ENCODE measurements around the gene KNSTRN.

The KNSTRN gene

DNA sequence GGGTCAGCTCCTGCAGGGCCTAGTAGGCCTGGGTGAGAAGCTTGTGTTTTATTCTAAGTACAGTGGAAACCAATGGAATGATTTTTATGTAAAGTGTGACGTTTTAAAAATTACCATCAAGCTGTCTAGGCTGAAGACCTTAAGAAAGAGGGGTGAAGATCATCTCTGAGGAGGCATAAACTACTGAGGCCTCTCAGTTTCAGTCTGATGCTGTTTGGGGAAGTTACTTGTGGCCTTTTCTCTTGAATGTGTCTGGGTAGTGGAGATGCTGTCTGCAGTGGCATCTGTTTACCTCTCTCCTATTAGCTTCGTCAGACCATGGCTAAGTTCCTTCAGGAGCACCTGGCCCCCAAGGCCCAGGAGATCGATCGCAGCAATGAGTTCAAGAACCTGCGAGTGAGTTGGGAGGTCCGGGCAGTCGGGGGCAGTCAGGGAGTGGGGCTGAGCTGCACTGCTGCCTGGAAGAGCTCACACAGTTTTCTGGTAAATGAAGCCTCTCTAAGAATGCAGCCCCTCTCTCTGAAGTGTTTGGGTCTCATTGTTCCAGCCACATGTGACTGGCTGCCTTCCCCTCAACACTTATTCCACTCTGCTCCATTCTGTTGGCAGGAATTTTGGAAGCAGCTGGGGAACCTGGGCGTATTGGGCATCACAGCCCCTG, 24.9 kb downstream of the KNSTRN start:
- DNase-seq = no peak

DNA sequence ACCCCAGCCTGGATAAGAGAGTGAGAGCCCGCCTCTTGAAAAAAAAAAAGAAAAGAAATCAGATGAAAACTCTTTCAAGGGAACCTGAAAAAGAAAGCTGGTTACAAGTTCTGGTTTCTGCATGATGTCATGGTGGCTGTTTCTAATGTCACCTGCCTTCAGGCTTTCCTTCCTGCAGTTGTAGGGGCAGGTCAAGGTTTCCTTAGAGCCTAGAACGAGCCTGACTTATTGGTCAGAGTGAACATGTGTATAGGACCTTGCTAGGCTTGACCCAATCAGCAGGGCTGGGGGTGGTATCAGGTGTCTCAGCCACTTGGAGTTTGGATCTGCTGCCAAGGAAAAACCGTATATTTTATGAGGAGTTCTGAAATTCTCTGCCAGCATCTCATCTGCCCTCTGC, 26.8 kb downstream of the KNSTRN start:
- no peak for DNase-seq

DNA sequence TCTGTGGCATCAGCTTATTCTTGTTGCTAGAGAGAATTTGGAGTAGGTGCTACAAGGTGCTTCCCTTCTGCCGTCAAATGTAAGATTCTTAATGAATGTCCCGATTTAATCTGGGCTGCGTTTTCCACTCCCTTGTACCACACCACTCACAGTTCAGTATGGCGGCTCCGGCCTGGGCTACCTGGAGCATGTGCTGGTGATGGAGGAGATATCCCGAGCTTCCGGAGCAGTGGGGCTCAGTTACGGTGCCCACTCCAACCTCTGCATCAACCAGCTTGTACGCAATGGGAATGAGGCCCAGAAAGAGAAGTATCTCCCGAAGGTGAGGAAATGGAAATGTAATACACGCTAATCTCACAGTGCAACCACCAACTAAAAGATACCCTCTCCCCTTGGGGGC, 28.0 kb downstream of the KNSTRN start:
- DNase-seq = no peak

DNA sequence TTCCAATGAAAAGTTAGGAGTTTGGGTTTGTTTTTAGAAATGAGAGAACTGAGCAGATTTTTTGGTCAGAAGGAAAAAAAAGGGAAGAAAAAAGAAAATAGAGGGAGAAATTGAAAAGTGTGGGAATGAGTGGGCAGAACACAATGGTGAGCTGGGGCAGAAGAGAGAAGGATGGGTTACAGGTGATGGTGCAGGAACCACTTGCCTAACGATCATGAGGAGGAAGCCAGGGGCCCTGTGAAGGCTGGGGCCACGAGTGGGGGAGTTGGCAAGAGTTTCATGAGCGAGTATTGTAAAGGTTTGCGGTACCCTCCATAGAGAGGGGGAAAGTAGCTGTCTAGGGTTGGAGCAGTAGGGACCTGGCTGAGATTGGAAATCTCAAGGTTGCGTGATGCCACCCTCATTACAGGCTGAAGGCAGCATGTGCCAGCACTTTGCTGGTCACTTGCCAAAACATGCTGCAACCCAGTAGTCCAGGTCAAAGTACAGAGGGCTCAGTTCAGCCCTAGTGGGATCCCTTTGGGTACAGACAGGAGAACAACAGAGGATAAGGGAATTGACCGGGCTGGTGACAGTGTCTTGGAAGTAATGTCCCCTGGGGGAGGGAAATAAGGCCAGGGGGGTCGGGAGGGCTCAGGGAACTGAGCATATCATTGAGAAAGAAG, 29.7 kb downstream of the KNSTRN start:
- DNase-seq = no peak

DNA sequence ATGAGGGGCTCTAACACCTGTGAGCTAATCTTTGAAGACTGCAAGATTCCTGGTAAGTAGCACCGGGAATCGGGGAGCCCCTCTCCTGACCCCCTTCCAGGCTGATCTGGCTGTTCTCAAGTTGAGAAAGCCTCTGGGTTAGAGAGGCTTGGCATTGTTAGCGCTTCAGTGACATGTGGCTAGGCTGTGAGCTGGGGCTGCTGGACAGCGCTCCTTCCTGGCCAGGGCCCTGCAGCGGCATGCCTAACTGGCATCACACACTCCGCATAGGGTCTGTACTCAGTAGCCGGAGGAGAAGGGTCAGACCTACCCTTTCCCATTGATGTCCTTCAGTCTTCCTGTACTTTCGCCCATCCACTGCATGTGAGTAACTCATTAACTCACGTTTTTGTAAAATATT, 30.5 kb downstream of the KNSTRN start:
- DNase-seq = no peak

DNA sequence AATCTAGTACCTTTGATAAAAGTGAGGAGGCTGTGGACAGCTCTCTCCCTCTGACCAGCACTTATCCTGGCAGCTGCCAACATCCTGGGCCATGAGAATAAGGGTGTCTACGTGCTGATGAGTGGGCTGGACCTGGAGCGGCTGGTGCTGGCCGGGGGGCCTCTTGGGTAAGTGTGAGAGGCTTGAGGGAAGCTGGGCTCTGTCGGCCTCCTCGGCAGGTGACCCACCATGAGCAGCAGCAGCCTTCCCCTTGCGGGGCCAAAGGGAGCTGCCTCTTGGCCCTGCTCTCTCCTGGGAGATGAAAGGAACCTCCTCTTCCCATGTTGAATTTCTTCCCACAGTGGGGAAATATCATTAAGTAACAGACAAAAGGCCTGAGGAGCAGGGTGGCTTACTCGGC, 32.3 kb downstream of the KNSTRN start:
- DNase-seq = no peak

DNA sequence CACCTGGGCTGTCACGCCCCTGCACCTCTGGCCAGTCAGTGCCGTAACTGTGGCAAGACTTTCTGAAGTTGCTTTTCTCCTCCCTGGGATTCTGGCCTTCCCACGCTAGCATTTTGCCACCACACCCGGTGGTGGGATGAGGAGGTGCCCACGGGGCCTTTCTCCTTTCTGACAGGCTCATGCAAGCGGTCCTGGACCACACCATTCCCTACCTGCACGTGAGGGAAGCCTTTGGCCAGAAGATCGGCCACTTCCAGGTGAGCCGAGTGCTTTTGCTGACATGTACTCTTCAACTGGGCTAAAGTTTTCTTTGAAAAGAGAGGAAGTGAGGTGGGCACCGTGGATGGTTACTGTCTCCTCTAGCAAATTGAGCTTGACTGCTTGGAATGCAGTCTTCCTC, 32.7 kb downstream of the KNSTRN start:
- DNase-seq = no peak

DNA sequence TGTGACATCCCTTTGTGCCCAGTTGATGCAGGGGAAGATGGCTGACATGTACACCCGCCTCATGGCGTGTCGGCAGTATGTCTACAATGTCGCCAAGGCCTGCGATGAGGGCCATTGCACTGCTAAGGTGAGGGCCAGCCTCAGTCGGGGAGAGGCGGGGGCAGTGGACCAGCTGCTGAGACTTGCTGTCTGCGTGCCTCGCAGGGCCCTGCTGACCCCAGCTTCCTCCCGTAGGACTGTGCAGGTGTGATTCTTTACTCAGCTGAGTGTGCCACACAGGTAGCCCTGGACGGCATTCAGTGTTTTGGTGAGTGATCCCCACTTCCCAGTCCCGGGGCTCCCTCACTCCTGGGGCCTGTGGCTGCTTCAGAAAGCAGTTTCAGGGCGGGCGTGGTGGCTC, 33.5 kb downstream of the KNSTRN start:
- no peak for DNase-seq

DNA sequence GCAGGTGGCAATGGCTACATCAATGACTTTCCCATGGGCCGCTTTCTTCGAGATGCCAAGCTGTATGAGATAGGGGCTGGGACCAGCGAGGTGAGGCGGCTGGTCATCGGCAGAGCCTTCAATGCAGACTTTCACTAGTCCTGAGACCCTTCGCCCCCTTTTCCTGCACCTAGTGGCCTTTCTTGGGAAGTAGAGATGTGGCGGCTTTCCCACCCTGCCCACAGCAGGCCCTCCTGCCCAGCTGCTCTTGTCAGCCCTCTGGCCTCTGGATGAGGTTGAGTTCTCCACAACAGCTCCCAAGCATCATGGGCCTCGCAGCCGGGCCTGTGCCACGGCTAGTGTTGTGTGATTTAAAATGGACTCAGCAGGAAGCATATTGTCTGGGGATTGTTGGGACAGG, 35.6 kb downstream of the KNSTRN start:
- no peak for DNase-seq

DNA sequence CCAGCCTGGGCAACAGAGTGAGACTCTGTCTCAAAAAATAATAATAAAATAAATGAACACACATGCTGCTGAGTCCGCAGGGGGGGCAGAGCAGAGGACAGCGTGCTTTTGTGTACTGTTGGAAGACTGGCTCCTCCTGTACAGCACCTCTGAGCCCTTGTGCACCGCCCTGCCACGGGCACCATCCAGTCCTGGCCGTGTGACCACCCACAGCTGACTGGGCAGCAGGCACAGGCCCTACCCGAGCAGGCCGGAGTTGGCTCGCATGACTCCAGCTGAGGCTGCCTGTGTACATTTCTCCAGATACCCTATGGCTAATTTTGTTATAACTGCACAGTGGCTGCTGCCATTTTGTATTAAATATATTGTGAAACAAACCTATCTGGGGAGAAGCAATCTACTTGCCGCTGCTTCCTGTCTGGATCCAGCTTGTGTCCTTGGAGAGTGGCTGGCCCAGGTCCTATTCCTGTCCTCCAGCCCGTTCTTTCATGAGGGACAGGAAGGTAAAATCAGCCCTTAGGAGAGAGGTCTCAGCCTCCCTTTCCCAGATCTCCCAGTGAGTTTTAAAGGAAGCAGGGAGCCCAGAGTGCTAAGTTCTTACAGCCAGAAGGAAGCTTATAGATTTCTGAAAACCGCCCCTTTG, 37.7 kb downstream of the KNSTRN start:
- no peak for DNase-seq

DNA sequence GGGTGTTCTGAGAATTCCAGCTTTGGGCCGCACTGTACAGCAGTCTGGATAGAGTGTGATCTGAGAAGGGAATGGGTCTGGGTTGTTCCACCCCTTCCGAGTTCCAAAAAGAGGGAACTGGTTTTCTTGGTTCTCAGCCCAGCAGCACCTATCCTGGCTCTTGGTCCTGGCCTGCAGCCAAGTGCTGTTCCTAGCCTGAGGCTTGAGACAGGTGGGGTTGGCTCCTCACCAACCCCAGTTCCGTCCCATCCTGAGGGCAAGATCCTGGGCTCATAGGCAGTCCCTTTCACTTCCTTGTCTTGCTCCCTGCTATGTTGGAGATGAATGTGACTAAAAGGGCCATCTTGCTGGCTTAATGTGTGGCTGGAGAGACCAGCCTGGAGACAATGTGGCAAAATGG, 38.3 kb downstream of the KNSTRN start:
- DNase-seq = no peak

DNA sequence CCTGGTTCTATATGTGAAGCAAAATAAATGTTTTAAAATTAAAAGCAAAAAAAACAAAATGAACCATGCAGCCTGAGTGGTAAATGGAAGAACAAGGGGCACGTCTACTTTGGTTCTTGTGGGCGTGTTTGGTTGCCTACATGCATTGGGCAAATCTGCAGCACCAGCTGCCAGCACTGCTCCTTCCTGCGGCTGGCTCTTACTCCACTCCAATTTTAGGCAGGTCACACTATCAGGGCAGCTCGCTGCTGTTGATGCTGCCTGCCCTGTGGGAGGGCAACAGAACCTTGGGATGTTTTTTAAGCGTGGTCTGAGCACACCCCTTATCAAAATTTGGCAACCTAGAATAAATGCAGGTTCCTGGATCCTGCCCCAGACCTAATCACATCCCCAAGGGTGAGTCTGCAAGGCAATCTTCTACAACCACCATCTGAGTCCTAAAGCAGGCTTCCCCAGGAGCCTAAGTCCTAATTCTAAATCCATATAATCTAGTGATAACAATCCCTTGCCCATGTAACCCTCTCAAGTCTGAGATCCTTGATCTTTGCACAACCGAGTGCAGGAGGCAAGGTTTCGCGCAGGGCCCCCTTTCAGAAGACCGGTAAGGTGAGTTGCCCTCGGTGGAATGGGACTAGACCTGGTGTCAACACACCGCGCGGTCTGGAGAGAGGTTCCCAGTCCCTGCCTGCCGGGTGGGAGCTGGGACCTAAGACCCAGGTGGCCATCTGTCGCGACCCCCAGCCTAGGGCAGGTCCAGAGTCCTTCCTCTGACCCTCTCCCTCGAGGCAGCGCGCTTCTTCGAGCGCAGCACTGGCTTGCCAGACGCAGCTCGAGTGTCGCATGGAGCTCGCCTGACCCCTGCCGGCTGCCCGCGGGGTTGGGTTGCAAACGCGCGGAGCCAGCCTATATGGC, 39.0 kb downstream of the KNSTRN start:
- DNase-seq = peak; percentile 77 to 80

DNA sequence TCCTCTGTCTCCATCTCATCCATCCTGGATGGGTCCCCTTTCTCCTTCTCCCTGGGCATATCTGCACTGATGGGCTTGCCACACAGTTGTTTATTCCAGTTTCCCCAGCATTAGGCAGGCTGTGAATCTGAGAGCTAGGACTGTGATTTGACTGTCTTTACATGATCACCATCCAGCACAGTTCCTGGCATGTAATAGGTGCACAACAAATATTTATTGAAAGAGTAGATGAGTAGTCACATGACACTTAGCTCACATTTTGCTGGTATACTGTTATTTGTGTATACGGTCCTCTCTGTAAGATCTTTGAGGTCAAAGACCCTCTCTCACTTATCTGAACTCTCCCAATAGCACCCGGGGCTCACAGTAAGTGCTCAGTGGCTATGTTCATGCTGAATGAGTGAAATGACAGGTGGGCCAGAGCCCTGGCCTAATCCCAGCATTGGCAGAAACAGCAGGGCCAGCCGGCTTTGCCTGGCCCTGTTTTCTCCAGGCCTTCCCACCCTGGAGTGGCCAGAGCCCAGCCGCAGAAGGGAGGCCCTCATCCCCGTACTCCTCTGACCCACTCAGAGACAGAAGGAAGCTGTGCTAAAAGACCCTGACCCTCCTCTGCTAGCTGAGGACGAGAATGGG, 42.1 kb downstream of the KNSTRN start:
- DNase-seq = no peak

DNA sequence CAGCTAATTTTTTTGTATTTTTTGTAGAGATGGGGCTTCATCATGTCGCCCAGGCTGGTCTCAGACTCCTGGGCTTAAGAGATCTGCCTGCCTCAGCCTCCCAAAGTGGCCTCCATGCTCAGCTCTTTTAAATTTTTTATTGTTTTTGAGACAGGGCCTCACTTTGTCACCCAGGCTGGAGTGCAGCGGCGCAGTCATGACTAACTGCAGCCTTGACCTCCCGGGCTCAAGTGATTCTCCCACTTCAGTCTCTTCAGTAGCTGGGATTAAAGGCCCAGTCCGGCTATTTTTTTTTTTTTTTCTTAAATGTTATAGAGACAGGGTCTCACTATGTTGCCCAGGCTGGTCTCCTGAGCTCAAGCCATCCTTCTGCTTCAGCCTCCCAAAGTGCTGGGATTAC, 43.2 kb downstream of the KNSTRN start:
- no peak for DNase-seq

DNA sequence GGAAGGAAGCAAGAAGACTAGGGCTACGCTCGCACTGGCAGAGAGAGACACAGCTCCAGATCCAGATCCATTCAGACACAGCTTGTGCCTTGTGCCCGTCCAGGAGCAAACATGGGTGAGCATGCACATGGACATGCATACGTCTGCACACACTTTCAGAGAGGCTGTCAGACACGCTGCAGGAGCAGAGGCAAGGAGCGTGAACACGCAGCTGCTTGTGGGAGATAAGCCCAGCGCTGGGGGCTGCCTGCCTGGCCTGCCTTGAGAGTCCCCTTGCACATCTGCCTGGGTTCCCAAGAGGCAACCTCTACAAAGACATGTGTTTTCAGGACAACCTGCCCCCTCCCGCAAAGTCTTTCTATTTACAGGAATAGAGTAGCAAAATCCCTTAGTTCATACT, 44.7 kb downstream of the KNSTRN start:
- DNase-seq = no peak

DNA sequence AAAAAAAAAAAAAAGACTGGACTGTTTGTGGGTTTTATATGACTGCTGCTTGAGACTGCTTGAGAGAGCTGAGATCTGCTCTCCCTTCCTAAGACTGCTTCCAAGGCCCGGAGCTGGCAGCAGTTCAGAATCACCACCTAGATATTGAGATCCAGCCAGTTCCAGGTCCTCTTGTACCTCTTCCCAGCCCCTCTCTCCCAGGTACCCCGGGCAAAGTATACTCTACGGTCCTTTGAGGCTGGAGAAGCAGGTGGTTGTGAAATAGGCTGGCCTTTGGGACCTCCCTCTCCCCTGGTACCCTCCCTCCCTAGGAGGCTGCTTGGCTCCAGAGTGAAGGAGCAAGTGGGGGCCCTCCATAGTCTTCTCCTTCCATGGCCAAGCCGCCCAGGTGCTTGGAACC, 45.7 kb downstream of the KNSTRN start:
- no peak for DNase-seq

DNA sequence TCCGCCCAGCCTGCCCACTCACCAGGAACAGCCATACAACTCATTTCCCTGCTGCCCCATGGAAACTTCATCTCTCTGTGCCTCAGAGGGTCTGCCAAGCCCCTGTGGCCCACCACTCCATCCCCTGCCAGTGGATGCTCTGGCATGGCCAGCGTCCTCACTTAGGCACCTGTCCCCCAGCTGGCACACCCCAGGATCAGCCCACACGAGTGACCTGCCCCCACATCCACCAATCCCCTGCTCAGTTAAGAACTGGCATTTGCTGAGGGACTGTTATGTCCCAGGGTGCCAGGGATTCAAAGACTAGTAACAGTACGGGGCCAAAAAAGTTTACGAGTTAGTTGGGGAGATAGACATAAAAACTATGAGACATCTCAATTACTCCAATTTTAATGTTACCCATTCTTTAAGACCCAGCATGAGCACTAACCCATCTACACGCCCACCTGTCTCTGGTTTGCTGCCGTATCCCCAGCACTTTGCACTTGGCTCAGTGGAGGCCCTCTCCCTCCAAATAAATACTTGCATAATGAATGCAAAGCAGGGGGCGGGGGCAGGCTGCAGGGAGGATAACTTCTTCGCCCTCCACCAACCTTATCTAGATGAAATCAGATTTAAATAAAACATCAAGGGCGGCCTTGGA, 46.7 kb downstream of the KNSTRN start:
- DNase-seq = no peak

DNA sequence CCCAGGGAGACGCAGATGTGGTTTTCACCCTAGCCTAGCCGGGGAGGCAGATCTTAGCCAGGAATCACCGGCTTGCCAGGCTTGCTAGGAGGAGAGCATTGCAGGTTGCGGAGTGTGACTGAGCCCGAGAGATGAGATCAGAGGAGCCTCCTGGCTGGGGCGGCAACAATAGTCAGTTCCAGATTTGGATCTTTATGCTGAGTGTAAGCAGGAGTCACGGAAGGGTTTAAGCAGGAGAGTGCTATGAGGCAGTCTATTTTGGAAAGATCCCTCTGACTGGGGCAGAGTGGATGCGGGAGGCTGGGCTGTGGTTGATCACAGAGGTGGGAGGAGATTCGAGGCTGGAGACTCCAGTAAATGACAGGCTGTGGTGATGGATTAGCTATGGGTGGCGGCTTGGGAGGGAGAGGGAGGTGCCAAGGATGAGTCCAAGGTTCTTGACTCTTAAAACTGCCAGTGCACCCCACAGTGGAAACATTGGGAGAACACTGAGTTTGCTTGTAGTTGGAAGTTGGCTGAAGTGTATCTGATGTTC, 47.8 kb downstream of the KNSTRN start:
- DNase-seq = no peak

DNA sequence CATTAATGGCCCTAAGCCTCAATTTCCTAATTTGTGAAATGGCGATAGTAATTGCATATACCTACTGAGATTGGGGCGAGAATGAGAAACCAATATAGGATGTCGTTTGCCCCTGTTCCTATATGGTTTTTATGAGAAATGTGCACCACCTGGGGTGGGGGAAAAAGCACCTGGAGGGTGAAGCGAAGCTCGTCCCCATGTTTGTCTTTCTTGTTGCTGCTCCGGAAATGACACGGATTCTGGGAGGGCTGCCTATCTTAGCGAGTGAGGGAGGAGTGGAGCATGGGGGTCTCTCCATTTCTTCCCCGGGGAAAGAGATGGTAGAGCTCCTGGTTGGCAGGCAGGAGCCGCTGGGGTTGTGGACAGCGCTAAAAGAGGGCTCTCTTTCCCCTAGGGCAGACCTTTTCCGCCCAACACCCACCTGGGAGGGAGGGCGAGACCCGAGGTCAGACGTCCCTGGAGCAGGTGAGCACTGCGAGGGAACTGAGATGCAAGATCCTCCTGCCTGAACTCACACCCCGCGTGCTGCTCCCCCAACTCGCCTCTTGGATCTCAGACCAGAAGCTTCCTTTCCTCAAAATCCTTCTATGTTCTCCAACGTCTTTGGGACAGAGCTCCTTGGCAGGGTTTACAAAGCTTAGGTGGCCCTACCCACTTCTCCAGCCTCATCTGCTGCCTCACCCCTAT, 52.6 kb downstream of the KNSTRN start:
- no peak for DNase-seq

DNA sequence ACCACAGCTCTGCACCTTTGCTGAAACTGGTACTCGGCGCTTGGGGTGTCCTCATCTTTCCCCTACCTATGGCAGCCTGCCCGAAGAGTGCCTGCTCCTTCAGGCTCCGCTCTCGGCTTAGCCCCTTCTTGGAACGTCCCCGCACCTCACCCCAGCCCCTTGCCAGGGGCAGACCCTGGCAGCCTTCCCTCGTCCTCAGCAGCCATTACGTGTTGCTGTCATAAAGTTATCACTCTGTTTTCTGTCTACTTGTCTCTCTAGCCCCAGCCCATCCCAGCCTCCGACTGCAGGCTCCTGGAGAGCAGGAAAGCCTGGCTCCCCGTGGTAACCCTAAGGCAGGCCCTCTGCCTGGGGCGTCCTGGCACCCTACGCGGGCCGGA, 53.2 kb downstream of the KNSTRN start:
- DNase-seq = no peak

DNA sequence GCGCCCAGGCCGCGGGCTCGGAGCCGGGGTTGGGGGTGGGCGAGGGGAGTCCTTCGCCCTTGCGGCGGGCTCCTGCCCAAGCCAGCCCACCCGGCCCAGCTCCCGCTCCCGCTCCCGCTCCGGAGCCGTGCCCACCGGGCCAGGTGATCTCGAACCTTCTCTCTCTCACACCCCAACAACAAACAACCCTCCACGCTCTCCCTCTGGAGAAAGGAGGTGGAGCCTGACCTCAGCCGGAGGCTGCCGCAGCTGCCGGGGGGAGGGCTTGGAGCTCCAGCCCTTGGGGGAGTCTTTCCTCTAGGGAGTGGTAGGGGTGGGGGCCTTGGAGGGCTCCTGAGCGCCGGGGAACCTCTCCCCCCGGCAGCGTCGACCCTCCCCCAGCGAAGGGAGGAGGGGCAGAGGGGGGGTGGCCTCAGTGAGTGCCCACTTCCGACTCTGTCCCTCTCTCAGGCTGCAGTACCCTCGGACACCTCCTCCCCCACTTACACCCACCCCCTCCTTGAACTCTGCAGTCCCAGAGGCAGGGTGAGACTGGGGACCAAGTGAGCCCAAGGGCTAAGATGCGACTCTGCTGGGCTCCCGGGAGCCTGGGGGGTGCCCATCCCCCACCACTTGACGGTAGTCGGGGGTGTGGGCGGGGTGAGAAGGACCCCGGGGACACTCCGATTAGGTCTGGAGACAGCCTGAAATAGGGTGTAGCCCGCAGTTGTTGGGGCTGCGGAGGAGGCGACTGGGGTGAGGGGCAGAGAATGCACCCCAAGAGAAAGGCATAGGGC, 53.8 kb downstream of the KNSTRN start:
- DNase-seq = no peak
